Sigmoid colon (tissue), 7 donors: Measurements from ENCODE around the gene PLXND1. TPM values are rescaled to one million over a fixed set of nuclear protein-coding genes. Genes with fewer than 3 reads are reported as not detected.

Source experiments
- DNase-seq: peaks from one replicate; pipeline ENCODE4 v3.0.0-alpha.2; 2019
- H3K27ac ChIP-seq, 4 donors: fragments of 200-600 bp; sonication (generic); one replicate each; pipeline ENCODE4 v1.5.1; 2016 to 2019; ENCODE audit warnings: mild to moderate bottlenecking in 1 of 4
- H3K27me3 ChIP-seq, 3 donors: fragments of 200-600 bp; sonication (generic); one replicate each; pipeline ENCODE4 v1.5.1; 2019; ENCODE audit warnings: mild to moderate bottlenecking in 1 of 3
- H3K36me3 ChIP-seq, 4 donors: fragments of 200-600 bp; sonication (generic); one replicate each; pipeline ENCODE4 v1.5.1; 2016 to 2019
- H3K4me1 ChIP-seq, 4 donors: fragments of 200-600 bp; sonication (generic); one replicate each; pipeline ENCODE4 v1.5.1; 2017 to 2019
- H3K4me3 ChIP-seq, 4 donors: fragments of 200-600 bp; sonication (generic); one replicate each; pipeline ENCODE4 v1.5.1; 2017 to 2019; ENCODE audit warnings: mild to moderate bottlenecking in 2 of 4, moderate library complexity in 1 of 4
- H3K9me3 ChIP-seq, 4 donors: fragments of 200-600 bp in 3 of 4; sonication (generic) in 3 of 4; one replicate each; pipeline versions ENCODE4 v1.5.1 to v1.6.1; 2013 to 2019
- CTCF ChIP-seq, 4 experiments: fragments of 450-650 bp in 3 of 4; fragments of 200-600 bp in 1 of 4; IDR thresholded peaks; one replicate each; pipeline ENCODE4 v1.5.1; 2016 to 2019; ENCODE audit warnings: antibody characterized with exemption in 4 of 4, mild to moderate bottlenecking in 3 of 4, moderate library complexity in 2 of 4
- EP300 ChIP-seq, 4 donors: sonication (generic); formaldehyde crosslinking; IDR thresholded peaks; one replicate each; pipeline ENCODE4 v1.6.1; 2017; ENCODE audit warnings: antibody characterized with exemption in 4 of 4
- POLR2A ChIP-seq, 2 donors: fragments of 450-650 bp; IDR thresholded peaks; one replicate each; pipeline ENCODE4 v1.6.1; 2016; ENCODE audit warnings: antibody characterized with exemption in 2 of 2, mild to moderate bottlenecking in 2 of 2, moderate library complexity in 2 of 2
- POLR2AphosphoS5 ChIP-seq, 4 donors: sonication (generic); formaldehyde crosslinking; IDR thresholded peaks; one replicate each; pipeline ENCODE4 v1.6.1; 2017; ENCODE audit warnings: antibody characterized with exemption in 4 of 4
- WGBS, 2 donors: extraction: QIAGEN DNeasy Blood & Tissue Kit; methylation state at CpG; one replicate each; pipeline ENCODE4 v1.1.7; 2013; 5-methylcytosine and 5-hydroxymethylcytosine counted together
- intact Hi-C: fragments of 100-400 bp; cut with DNase I; formaldehyde crosslinking; loops from one replicate; pipeline ENCODE4 v1.15.1; 2023
- polyA plus RNA-seq, 3 donors: library from polyadenylated mRNA; stranded (reverse); fragments of 200-250 nt; gene quantifications; one replicate each; pipeline ENCODE4 v1.2.3, GENCODE V29; 2013
- total RNA-seq, 4 donors: library from RNA; depleted of rRNA; stranded (reverse); fragments of >200 nt; gene quantifications; one replicate each; pipeline ENCODE4 v1.1.0, GENCODE V29; 2016
- donor health status: healthy with polysubstance abuse.
- donor health status: Bipolar disorder and iron deficiency.
- donor health status: healthy.

PLXND1 gene
- total and polyA plus RNA-seq, 7 donors, result 9.6 to 77.0 (median 42.0) TPM

- 94 to 95% methylated on average over 16 of the region's 16 CpGs for WGBS, 2 donors
These were observed 73.1 kb downstream of the PLXND1 start for GRCh38 chr3:129533406-129533805.

GRCh38 chr3:129532261-129532660 lies 74.2 kb downstream of the PLXND1 start:
- Histone ChIP-seq H3K27ac (no peak overlapping the region), H3K9me3 (no peaks in the 10 kb centered on the region), H3K27me3 (no peaks in the 10 kb centered on the region), H3K4me3 (no peak overlapping the region), H3K4me1 (no peaks in the 10 kb centered on the region), H3K36me3 (no peaks in the 10 kb centered on the region)
- intact Hi-C loops, result no loop called here
- no peak for TF ChIP-seq POLR2AphosphoS5 (IDR thresholded peaks at IDR 0.05)
- TF ChIP-seq POLR2A (IDR thresholded peaks at IDR 0.05), result no peak
- no peak for TF ChIP-seq CTCF (IDR thresholded peaks at IDR 0.05)
- TF ChIP-seq EP300 (IDR thresholded peaks at IDR 0.05), result no peak
- 95 to 96% methylated on average over 20 of the region's 20 CpGs for WGBS, 2 donors
- no peak for DNase-seq

More at GRCh38 chr3:129533406-129533805, 73.1 kb downstream of the PLXND1 start:
- intact Hi-C loops, result no loop called here
- Histone ChIP-seq H3K9me3 (no peaks in the 10 kb centered on the region), H3K27me3 (no peaks in the 10 kb centered on the region), H3K4me1 (no peaks in the 10 kb centered on the region), H3K27ac (no peak overlapping the region), H3K4me3 (no peak overlapping the region), H3K36me3 (no peaks in the 10 kb centered on the region)
- no peak for DNase-seq
- TF ChIP-seq POLR2AphosphoS5 (IDR thresholded peaks at IDR 0.05), result no peak
- no peak for TF ChIP-seq CTCF (IDR thresholded peaks at IDR 0.05)
- no peak for TF ChIP-seq POLR2A (IDR thresholded peaks at IDR 0.05)
- no peak for TF ChIP-seq EP300 (IDR thresholded peaks at IDR 0.05)

GRCh38 chr3:129531699-129532098 lies 74.8 kb downstream of the PLXND1 start:
- no peak overlapping the region for H3K27ac ChIP-seq
- no peaks in the 10 kb centered on the region for H3K9me3 ChIP-seq
- H3K36me3 ChIP-seq, result no peaks in the 10 kb centered on the region
- intact Hi-C loops, result no loop called here
- WGBS, 2 donors, result 92 to 94% methylated on average over 11 of the region's 11 CpGs
- DNase-seq, result no peak
- TF ChIP-seq POLR2A (IDR thresholded peaks at IDR 0.05) (no peak), CTCF (IDR thresholded peaks at IDR 0.05) (no peak), POLR2AphosphoS5 (IDR thresholded peaks at IDR 0.05) (no peak), EP300 (IDR thresholded peaks at IDR 0.05) (no peak)
- H3K4me3 ChIP-seq, result no peak overlapping the region
- H3K4me1 ChIP-seq, result no peaks in the 10 kb centered on the region
- no peaks in the 10 kb centered on the region for H3K27me3 ChIP-seq

- H3K36me3 ChIP-seq, result no peaks in the 10 kb centered on the region
- TF ChIP-seq EP300 (IDR thresholded peaks at IDR 0.05), result no peak
- TF ChIP-seq POLR2A (IDR thresholded peaks at IDR 0.05), result no peak
- no peak for TF ChIP-seq CTCF (IDR thresholded peaks at IDR 0.05)
- no peak for TF ChIP-seq POLR2AphosphoS5 (IDR thresholded peaks at IDR 0.05)
- H3K27ac ChIP-seq, result no peak overlapping the region
- no peaks in the 10 kb centered on the region for H3K27me3 ChIP-seq
- intact Hi-C loops, result no loop called here
- no peaks in the 10 kb centered on the region for H3K9me3 ChIP-seq
- WGBS, 2 donors, result 96% methylated on average over 13 of the region's 13 CpGs
- H3K4me1 ChIP-seq, result no peaks in the 10 kb centered on the region
- DNase-seq, result no peak
- no peak overlapping the region for H3K4me3 ChIP-seq
These were observed 75.7 kb downstream of the PLXND1 start for GRCh38 chr3:129530821-129531220.

- H3K36me3 ChIP-seq, result no peaks in the 10 kb centered on the region
- no peak overlapping the region for H3K27ac ChIP-seq
- intact Hi-C loops, result no loop called here
- TF ChIP-seq CTCF (IDR thresholded peaks at IDR 0.05) (no peak), POLR2AphosphoS5 (IDR thresholded peaks at IDR 0.05) (no peak), EP300 (IDR thresholded peaks at IDR 0.05) (no peak)
- no peak for DNase-seq
- H3K4me1 ChIP-seq, result no peaks in the 10 kb centered on the region
- H3K27me3 ChIP-seq, result no peaks in the 10 kb centered on the region
- WGBS, 2 donors, result 50 to 66% methylated on average over 6 of the region's 6 CpGs
- H3K4me3 ChIP-seq, result no peak overlapping the region
- no peaks in the 10 kb centered on the region for H3K9me3 ChIP-seq
These were observed 76.2 kb downstream of the PLXND1 start for GRCh38 chr3:129530251-129530791.
